ENCODE data around the gene SPTBN2.

GRCh38 chr11:66745356-66746235, 16.6 kb upstream of the SPTBN2 start:
- TF ChIP-seq EZH2phosphoT487 (IDR thresholded peaks at IDR 0.05; ENCODE audit: insufficient read depth, low read depth) (no peak), EZH2 (IDR thresholded peaks at IDR 0.05; ENCODE audit: insufficient read depth, poor library complexity, severe bottlenecking) (no peak)
